Keratinocyte (primary cell): ENCODE measurements around the gene ARX. TPM values are rescaled to one million over a fixed set of nuclear protein-coding genes. Genes with fewer than 3 reads are reported as not detected.

Source experiments
- DNase-seq: peaks from one replicate; pipeline ENCODE4 v3.0.0-alpha.2; 2011; ENCODE audit warnings: low read depth, missing footprints, low spot score
- FAIRE-seq: peaks from 2 replicates; lab custom pipeline; 2011; peaks lifted over from hg19 to GRCh38; lab: Jason Lieb, UNC
- H2AFZ ChIP-seq: 2 replicates; pipeline ENCODE4 v1.6.0; 2012; ENCODE audit warnings: low read length, control low read depth, inconsistent platforms; ENCODE audit not compliant: control insufficient read depth
- H3K27ac ChIP-seq: 2 replicates; pipeline ENCODE4 v1.5.1; 2011; ENCODE audit warnings: low read length; ENCODE audit not compliant: control insufficient read depth, insufficient read depth
- H3K27me3 ChIP-seq: 3 replicates; pipeline ENCODE4 v1.6.0; 2011; ENCODE audit warnings: low read length; ENCODE audit not compliant: control insufficient read depth, insufficient read depth; ENCODE audit errors: extremely low read depth
- H3K36me3 ChIP-seq, 2 experiments: 2 replicates in 1 of 2; 3 replicates in 1 of 2; pipeline ENCODE4 v1.5.1; 2011; ENCODE audit warnings: low read length in 2 of 2, mild to moderate bottlenecking in 1 of 2; ENCODE audit not compliant: control insufficient read depth in 2 of 2, insufficient read depth in 2 of 2; ENCODE audit errors: extremely low read depth in 1 of 2
- H3K4me1 ChIP-seq: 3 replicates; pipeline ENCODE4 v1.5.1; 2011; ENCODE audit warnings: low read length; ENCODE audit not compliant: control insufficient read depth, insufficient read depth; ENCODE audit errors: extremely low read depth
- H3K4me2 ChIP-seq: 3 replicates; pipeline ENCODE4 v1.6.0; 2011; ENCODE audit warnings: low read depth, low read length; ENCODE audit not compliant: control insufficient read depth, insufficient read depth; ENCODE audit errors: extremely low read depth
- H3K4me3 ChIP-seq, 3 experiments: fragments of 200-600 bp in 1 of 3; sonication (generic) in 1 of 3; 2 replicates in 2 of 3; 3 replicates in 1 of 3; pipeline ENCODE4 v1.5.1; 2011 to 2016; ENCODE audit warnings: low read length in 3 of 3, mild to moderate bottlenecking in 3 of 3, control low read depth in 2 of 3, inconsistent platforms in 1 of 3, low read depth in 1 of 3, mixed read lengths in 1 of 3, mixed run types in 1 of 3, moderate library complexity in 1 of 3; ENCODE audit not compliant: control insufficient read depth in 2 of 3, insufficient read depth in 2 of 3; ENCODE audit errors: extremely low read depth in 1 of 3
- H3K79me2 ChIP-seq: 2 replicates; pipeline ENCODE4 v1.6.0; 2012; ENCODE audit warnings: low read length; ENCODE audit not compliant: control insufficient read depth, insufficient read depth
- H3K9ac ChIP-seq: 3 replicates; pipeline ENCODE4 v1.6.0; 2011; ENCODE audit warnings: low read length; ENCODE audit not compliant: control insufficient read depth, insufficient read depth; ENCODE audit errors: extremely low read depth
- H3K9me1 ChIP-seq: 3 replicates; pipeline ENCODE4 v1.6.0; 2011; ENCODE audit warnings: low read length; ENCODE audit not compliant: control insufficient read depth, insufficient read depth; ENCODE audit errors: extremely low read depth
- H3K9me3 ChIP-seq: 2 replicates; pipeline ENCODE4 v1.5.1; 2012; ENCODE audit warnings: low read depth, low read length; ENCODE audit not compliant: control insufficient read depth
- H4K20me1 ChIP-seq: 3 replicates; pipeline ENCODE4 v1.6.0; 2011; ENCODE audit warnings: low read length; ENCODE audit not compliant: control insufficient read depth, insufficient read depth; ENCODE audit errors: extremely low read depth
- EZH2 ChIP-seq: IDR thresholded peaks from one replicate; pipeline ENCODE4 v1.6.1; 2012; ENCODE audit warnings: inconsistent platforms, mild to moderate bottlenecking, low read length, moderate library complexity
- dilution Hi-C: fragments of 300-500 bp; cut with MboI; formaldehyde crosslinking; loops from one replicate; pipeline ENCODE4 v1.7.0; 2020; ENCODE audit warnings: low sequenced_read_pairs; ENCODE audit not compliant: extremely low pct_ligation_motif_present
- polyA plus RNA-seq, 5 experiments: library from polyadenylated mRNA; depleted of rRNA in 3 of 5; stranded (reverse) in 3 of 5; stranded (forward) in 1 of 5; unstranded in 1 of 5; fragments of >200 nt; gene quantifications; 1 replicate in 1 of 5; 2 replicates in 3 of 5; 3 replicates in 1 of 5; pipeline versions ENCODE4 v1.2.1 to v1.2.3, GENCODE V29; 2011 to 2012; ENCODE audit warnings: missing spikeins in 2 of 5, low read depth in 1 of 5, low replicate concordance in 1 of 5
- TF ChIP-seq, protein P1 (sequence below), 3 experiments: IDR thresholded peaks in 1 of 3; conservative IDR thresholded peaks in 1 of 3; optimal IDR thresholded peaks in 1 of 3; 2 replicates in 2 of 3; 3 replicates in 1 of 3; pipeline versions ENCODE3 to v1.5.1; 2011; ENCODE audit warnings: low read length in 3 of 3, mild to moderate bottlenecking in 3 of 3, moderate library complexity in 2 of 3, control low read depth in 1 of 3, inconsistent platforms in 1 of 3; ENCODE audit not compliant: insufficient read depth in 2 of 3; ENCODE audit errors: extremely low read depth in 1 of 3

ARX gene
- polyA plus RNA-seq, 1 donor (not counting 4 experiments of a cell fraction or from before 2014, with no cell fraction given): not detected

DNA sequence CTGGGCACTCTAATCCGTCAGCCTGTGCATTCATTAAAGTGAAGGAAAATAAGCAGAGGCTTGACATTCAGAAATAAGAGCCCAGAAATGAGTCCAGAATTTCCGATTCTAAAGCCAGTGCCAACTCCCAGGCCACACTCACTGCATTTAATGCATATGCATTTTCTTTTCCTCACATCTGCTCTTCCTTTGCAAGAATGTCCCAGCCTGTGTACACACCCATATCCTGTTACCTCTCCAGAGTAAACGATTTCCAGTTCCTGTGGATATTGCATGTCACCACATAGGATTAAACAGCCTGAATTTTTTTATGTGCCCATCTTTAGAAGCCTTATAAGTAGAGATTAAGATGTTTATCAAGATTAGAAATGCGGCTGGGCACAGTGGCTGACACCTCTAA is 27.5 kb downstream of the ARX start:
- Histone ChIP-seq H3K9me3 (no peaks in the 10 kb centered on the region), H3K27ac (no peak overlapping the region), H4K20me1 (no peaks in the 10 kb centered on the region), H3K4me2 (no peak overlapping the region), H3K4me1 (no peaks in the 10 kb centered on the region), H3K36me3 (no peaks in the 10 kb centered on the region), H3K27me3 (no peaks in the 10 kb centered on the region), H3K79me2 (no peaks in the 10 kb centered on the region), H3K4me3 (no peak overlapping the region), H3K9ac (no peak overlapping the region), H2AFZ (no peak overlapping the region), H3K9me1 (no peaks in the 10 kb centered on the region)
- no peak for DNase-seq
- no peak for FAIRE-seq
- TF ChIP-seq, protein P1, sequence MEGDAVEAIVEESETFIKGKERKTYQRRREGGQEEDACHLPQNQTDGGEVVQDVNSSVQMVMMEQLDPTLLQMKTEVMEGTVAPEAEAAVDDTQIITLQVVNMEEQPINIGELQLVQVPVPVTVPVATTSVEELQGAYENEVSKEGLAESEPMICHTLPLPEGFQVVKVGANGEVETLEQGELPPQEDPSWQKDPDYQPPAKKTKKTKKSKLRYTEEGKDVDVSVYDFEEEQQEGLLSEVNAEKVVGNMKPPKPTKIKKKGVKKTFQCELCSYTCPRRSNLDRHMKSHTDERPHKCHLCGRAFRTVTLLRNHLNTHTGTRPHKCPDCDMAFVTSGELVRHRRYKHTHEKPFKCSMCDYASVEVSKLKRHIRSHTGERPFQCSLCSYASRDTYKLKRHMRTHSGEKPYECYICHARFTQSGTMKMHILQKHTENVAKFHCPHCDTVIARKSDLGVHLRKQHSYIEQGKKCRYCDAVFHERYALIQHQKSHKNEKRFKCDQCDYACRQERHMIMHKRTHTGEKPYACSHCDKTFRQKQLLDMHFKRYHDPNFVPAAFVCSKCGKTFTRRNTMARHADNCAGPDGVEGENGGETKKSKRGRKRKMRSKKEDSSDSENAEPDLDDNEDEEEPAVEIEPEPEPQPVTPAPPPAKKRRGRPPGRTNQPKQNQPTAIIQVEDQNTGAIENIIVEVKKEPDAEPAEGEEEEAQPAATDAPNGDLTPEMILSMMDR (optimal IDR thresholded peaks at IDR 0.05 in 1 of 3, IDR thresholded peaks at IDR 0.05 in 1 of 3, conservative IDR thresholded peaks at IDR 0.05 in 1 of 3; ENCODE audit: extremely low read depth in 1 of 3, insufficient read depth in 2 of 3, low read length in 3 of 3): no peak
- dilution Hi-C loops: no loop called here

DNA sequence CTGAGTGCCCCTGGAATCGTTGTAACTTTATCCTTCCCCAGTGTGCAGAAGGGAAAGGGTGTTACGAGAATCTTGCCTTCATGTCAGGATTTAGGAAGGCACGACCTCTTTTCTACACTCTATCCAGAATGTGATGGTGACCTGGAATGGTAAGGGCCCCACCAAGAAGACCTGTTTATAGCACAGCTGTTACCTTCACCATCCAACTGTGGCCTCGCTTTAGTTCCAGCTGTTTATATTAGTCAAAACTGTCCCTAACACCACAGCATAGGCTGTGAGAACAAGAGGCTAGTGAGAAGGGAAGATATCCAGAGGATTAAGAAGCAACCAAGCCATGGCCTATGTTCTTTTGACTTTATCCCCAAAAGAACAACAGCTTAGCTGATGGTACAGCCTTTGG is 28.0 kb downstream of the ARX start:
- no peaks in the 10 kb centered on the region for H3K79me2 ChIP-seq
- FAIRE-seq (no peak), DNase-seq (no peak)
- no peaks in the 10 kb centered on the region for H4K20me1 ChIP-seq
- dilution Hi-C loops: no loop called here
- no peak overlapping the region for H3K9ac ChIP-seq
- no peak overlapping the region for H2AFZ ChIP-seq
- no peak overlapping the region for H3K4me2 ChIP-seq
- H3K4me1 ChIP-seq: no peaks in the 10 kb centered on the region
- no peak overlapping the region for H3K4me3 ChIP-seq
- H3K27me3 ChIP-seq: no peaks in the 10 kb centered on the region
- TF ChIP-seq, protein P1 (optimal IDR thresholded peaks at IDR 0.05 in 1 of 3, IDR thresholded peaks at IDR 0.05 in 1 of 3, conservative IDR thresholded peaks at IDR 0.05 in 1 of 3; ENCODE audit: extremely low read depth in 1 of 3, insufficient read depth in 2 of 3, low read length in 3 of 3): no peak
- TF ChIP-seq EZH2: no peak
- H3K9me3 ChIP-seq: no peaks in the 10 kb centered on the region
- no peaks in the 10 kb centered on the region for H3K36me3 ChIP-seq
- no peaks in the 10 kb centered on the region for H3K9me1 ChIP-seq
- H3K27ac ChIP-seq: no peak overlapping the region
